GM15510 (cell line): Measurements from ENCODE around the gene SLC2A2.

Experiments
- POLR2A ChIP-seq: IDR thresholded peaks from 3 replicates; pipeline ENCODE4 v1.6.1; 2011; ENCODE audit warnings: borderline replicate concordance; ENCODE audit not compliant: insufficient read length; ENCODE audit errors: extremely low read depth

Gene SLC2A2

GRCh38 chr3:171049861-171050444, 23.4 kb upstream of the SLC2A2 start:
- TF ChIP-seq POLR2A = no peak

GRCh38 chr3:171046760-171047159, 20.2 kb upstream of the SLC2A2 start:
- TF ChIP-seq POLR2A = no peak

GRCh38 chr3:171044835-171045793, 18.6 kb upstream of the SLC2A2 start:
- TF ChIP-seq POLR2A = no peak

GRCh38 chr3:171044384-171044783, 17.9 kb upstream of the SLC2A2 start:
- no peak for TF ChIP-seq POLR2A

GRCh38 chr3:171039674-171040073, 13.2 kb upstream of the SLC2A2 start:
- no peak for TF ChIP-seq POLR2A

- TF ChIP-seq POLR2A = no peak
Observed at GRCh38 chr3:171038342-171038741, 11.8 kb upstream of the SLC2A2 start.

- TF ChIP-seq POLR2A = no peak
Observed at GRCh38 chr3:171028779-171029232, 2.3 kb upstream of the SLC2A2 start.

- TF ChIP-seq POLR2A = no peak
Observed at GRCh38 chr3:171028025-171028778, 1.7 kb upstream of the SLC2A2 start.

- TF ChIP-seq POLR2A = no peak
Observed at GRCh38 chr3:171023566-171023965, 3.0 kb downstream of the SLC2A2 start.

GRCh38 chr3:171021377-171021776, 5.1 kb downstream of the SLC2A2 start:
- TF ChIP-seq POLR2A = no peak

GRCh38 chr3:171018156-171018935, 8.2 kb downstream of the SLC2A2 start:
- no peak for TF ChIP-seq POLR2A

GRCh38 chr3:171013822-171014748, 12.4 kb downstream of the SLC2A2 start:
- TF ChIP-seq POLR2A = no peak

GRCh38 chr3:171011873-171012336, 14.6 kb downstream of the SLC2A2 start:
- TF ChIP-seq POLR2A = no peak
